HFFc6 (cell line): ENCODE data around the gene GLRX2. TPM values are rescaled to one million over a fixed set of nuclear protein-coding genes. Genes with fewer than 3 reads are reported as not detected.

ENCODE experiments used
- DNase-seq: peaks from one replicate; pipeline ENCODE4 v3.0.0-alpha.2; 2018
- H3K27ac Mint-ChIP-seq: 2 replicates; pipeline ENCODE4 v1.8.0; 2020; ENCODE audit warnings: mild to moderate bottlenecking, mixed read lengths
- H3K27me3 Mint-ChIP-seq: 2 replicates; pipeline ENCODE4 v1.8.0; 2021; ENCODE audit warnings: mild to moderate bottlenecking, moderate library complexity, mixed read lengths; ENCODE audit not compliant: insufficient read depth
- H3K36me3 Mint-ChIP-seq: 2 replicates; pipeline ENCODE4 v1.8.0; 2021; ENCODE audit warnings: low read depth, mixed read lengths
- H3K4me1 Mint-ChIP-seq: 2 replicates; pipeline ENCODE4 v1.8.0; 2020; ENCODE audit warnings: low read depth, mixed read lengths
- H3K4me3 Mint-ChIP-seq: 2 replicates; pipeline ENCODE4 v1.8.0; 2020; ENCODE audit warnings: mild to moderate bottlenecking, moderate library complexity, mixed read lengths
- H3K9me3 Mint-ChIP-seq: 2 replicates; pipeline ENCODE4 v1.8.0; 2020; ENCODE audit warnings: mild to moderate bottlenecking, mixed read lengths
- CTCF ChIP-seq: fragments of 200-600 bp; sonication (generic); IDR thresholded peaks from 2 replicates; pipeline ENCODE4 v1.5.0; 2021; ENCODE audit warnings: antibody characterized with exemption, mild to moderate bottlenecking
- total RNA-seq, 6 experiments: library from RNA; stranded (reverse); fragmentation: NEBNext Ultra II Directional; extraction: Animal tissue kit (Norgen Biotek cat#: 25700); gene quantifications; 2 replicates in 1 of 6; 3 replicates in 5 of 6; pipeline ENCODE4 v1.2.3, GENCODE V29; 2021

Gene GLRX2
- total RNA-seq, 6 experiments from 2014 or later: 32.8 to 39.1 (median 34.7) TPM

GRCh38 chr1:193066606-193067005, 38.6 kb downstream of the GLRX2 start:
- H3K9me3 Mint-ChIP-seq: no peaks in the 10 kb centered on the region
- no peaks in the 10 kb centered on the region; the same call in 1 of the 2 replicates for H3K27me3 Mint-ChIP-seq
- peaks cover 23% of the 10 kb centered on the region for H3K36me3 Mint-ChIP-seq
- TF ChIP-seq CTCF: no peak
- H3K4me1 Mint-ChIP-seq: peaks cover 19% of the 10 kb centered on the region
- DNase-seq: no peak
- no peak overlapping the region for H3K4me3 Mint-ChIP-seq
- H3K27ac Mint-ChIP-seq: no peak overlapping the region

DNA sequence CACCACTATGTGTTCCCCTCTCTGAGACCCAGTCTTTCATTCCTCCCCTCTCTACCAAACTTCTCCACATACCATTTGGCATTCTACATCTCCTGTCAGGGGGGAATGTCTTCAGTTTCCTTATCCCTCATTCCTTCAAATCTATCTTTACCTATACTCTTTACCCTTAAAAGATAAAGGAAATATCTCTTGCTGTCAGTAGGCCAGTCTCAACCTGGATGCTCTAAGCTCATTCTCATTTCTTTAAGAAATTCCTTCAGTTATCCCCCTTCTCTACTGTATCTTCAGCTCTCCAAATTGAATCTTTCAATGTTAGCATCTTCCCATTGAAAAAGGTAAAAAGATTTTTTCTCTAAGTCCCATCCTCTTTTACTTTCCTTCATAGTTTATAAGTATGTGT, 39.3 kb downstream of the GLRX2 start:
- no peak for DNase-seq
- H3K4me3 Mint-ChIP-seq: no peak overlapping the region
- no peak for TF ChIP-seq CTCF
- H3K36me3 Mint-ChIP-seq: peaks cover 27% of the 10 kb centered on the region
- peaks cover 25% of the 10 kb centered on the region for H3K4me1 Mint-ChIP-seq
- H3K27ac Mint-ChIP-seq: no peak overlapping the region
- no peaks in the 10 kb centered on the region; the same call in 1 of the 2 replicates for H3K27me3 Mint-ChIP-seq
- H3K9me3 Mint-ChIP-seq: no peaks in the 10 kb centered on the region

- no peaks in the 10 kb centered on the region for H3K9me3 Mint-ChIP-seq
- H3K36me3 Mint-ChIP-seq: peaks cover 19% of the 10 kb centered on the region
- H3K27me3 Mint-ChIP-seq: peaks cover 9% of the 10 kb centered on the region
- no peak for TF ChIP-seq CTCF
- H3K4me1 Mint-ChIP-seq: peaks cover 38% of the 10 kb centered on the region
- peak; percentile 25 for DNase-seq
- no peak overlapping the region for H3K27ac Mint-ChIP-seq
- H3K4me3 Mint-ChIP-seq: peak overlapping the region; percentile 7; the same call in 1 of the 2 replicates
These were observed 42.3 kb downstream of the GLRX2 start for GRCh38 chr1:193062698-193063463.

DNA sequence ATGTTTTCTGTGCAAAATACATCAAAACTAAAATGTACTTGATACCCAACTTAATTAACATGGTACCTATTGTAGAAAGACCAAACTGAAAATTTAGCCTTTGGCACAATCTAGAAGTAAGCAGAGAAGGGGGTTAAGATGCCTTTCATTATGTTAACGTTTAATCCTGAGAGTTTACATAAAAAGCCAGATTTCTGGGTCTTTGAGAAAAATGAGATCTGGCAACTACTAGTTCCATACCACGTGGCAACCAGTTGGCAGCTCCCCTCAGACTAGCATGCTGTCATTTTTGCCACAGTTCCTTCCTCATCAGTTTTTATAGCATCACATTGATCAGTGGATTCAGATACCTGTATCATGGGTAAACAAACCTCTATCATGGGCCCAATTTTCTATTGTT, 44.3 kb downstream of the GLRX2 start:
- peak; percentile 9 for DNase-seq
- Mint-ChIP-seq H3K4me3 (peak overlapping the region; percentile 97), H3K9me3 (no peaks in the 10 kb centered on the region), H3K4me1 (peaks cover 50% of the 10 kb centered on the region), H3K36me3 (peaks cover 19% of the 10 kb centered on the region), H3K27me3 (peaks cover 9% of the 10 kb centered on the region), H3K27ac (peak overlapping the region; percentile 96)
- TF ChIP-seq CTCF: no peak

DNA sequence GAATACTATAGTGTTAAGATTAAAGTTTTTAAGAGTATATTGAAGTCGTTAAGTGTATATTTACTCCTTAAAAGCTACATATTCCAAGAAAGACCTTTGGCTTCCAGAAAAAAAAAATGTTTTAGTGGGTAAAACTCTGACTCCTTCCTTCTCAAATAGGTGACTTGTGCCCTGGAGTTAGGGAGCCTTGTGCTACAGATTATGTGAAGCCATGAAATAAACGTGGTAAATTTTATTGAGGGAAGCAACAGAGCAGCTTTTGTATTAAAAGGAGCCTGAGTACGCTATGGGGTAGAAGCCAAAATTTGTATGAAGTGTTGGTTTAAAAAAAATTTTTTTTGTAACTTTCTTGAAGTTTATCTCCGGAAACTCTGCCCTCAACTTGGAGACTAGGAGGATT, 44.8 kb downstream of the GLRX2 start:
- Mint-ChIP-seq H3K27me3 (peaks cover 9% of the 10 kb centered on the region), H3K4me1 (peaks cover 50% of the 10 kb centered on the region), H3K9me3 (no peaks in the 10 kb centered on the region), H3K4me3 (peak overlapping the region; percentile 97), H3K36me3 (peaks cover 19% of the 10 kb centered on the region), H3K27ac (peak overlapping the region; percentile 96)
- TF ChIP-seq CTCF: no peak
- no peak for DNase-seq
